Vagina (tissue), 2 donors: ENCODE measurements around the gene TMEM163. TPM values are rescaled to one million over a fixed set of nuclear protein-coding genes. Genes with fewer than 3 reads are reported as not detected.

ENCODE experiments used
- DNase-seq, 2 donors: peaks; one replicate each; pipeline ENCODE4 v3.0.0-alpha.2; 2017; ENCODE audit errors: extremely low spot score in 2 of 2
- H3K27ac ChIP-seq: fragments of 200-600 bp; sonication (generic); one replicate; pipeline ENCODE4 v1.5.1; 2019
- H3K27me3 ChIP-seq: fragments of 200-600 bp; sonication (generic); one replicate; pipeline ENCODE4 v1.5.1; 2019
- H3K36me3 ChIP-seq, 2 donors: fragments of 200-600 bp; sonication (generic); one replicate each; pipeline ENCODE4 v1.5.1; 2017 to 2019
- H3K4me1 ChIP-seq: fragments of 200-600 bp; sonication (generic); one replicate; pipeline ENCODE4 v1.5.1; 2019
- H3K4me3 ChIP-seq, 2 donors: fragments of 200-600 bp; sonication (generic); 1 replicate in 1 of 2; 2 replicates in 1 of 2; pipeline ENCODE4 v1.5.1; 2016 to 2019
- H3K9me3 ChIP-seq: fragments of 200-600 bp; sonication (generic); one replicate; pipeline ENCODE4 v1.5.1; 2019
- CTCF ChIP-seq, 3 experiments: fragments of 450-650 bp in 2 of 3; fragments of 200-600 bp in 1 of 3; sonication (generic) in 1 of 3; IDR thresholded peaks; one replicate each; pipeline ENCODE4 v1.5.1; 2017 to 2019; ENCODE audit warnings: antibody characterized with exemption in 3 of 3, mild to moderate bottlenecking in 2 of 3, moderate library complexity in 2 of 3
- POLR2A ChIP-seq, 2 donors: fragments of 450-650 bp; IDR thresholded peaks; one replicate each; pipeline ENCODE4 v1.6.1; 2017; ENCODE audit warnings: antibody characterized with exemption in 2 of 2, mild to moderate bottlenecking in 2 of 2, moderate library complexity in 2 of 2
- POLR2AphosphoS5 ChIP-seq, 2 donors: sonication (generic); formaldehyde crosslinking; IDR thresholded peaks; one replicate each; pipeline ENCODE4 v1.9.0; 2017; ENCODE audit warnings: antibody characterized with exemption in 2 of 2, mild to moderate bottlenecking in 2 of 2, low read depth in 1 of 2; ENCODE audit not compliant: insufficient read depth in 1 of 2
- intact Hi-C: fragments of 100-400 bp; cut with DNase I; formaldehyde crosslinking; loops from one replicate; pipeline ENCODE4 v1.15.1; 2023
- total RNA-seq: library from RNA; depleted of rRNA; stranded (reverse); fragments of >200 nt; gene quantifications from one replicate; pipeline ENCODE4 v1.2.3, GENCODE V29; 2016

The TMEM163 gene
- total RNA-seq, 1 donor from 2014 or later, result not detected

GRCh38 chr2:134707330-134707676 lies 11.5 kb downstream of the TMEM163 start:
- H3K27ac ChIP-seq, result no peak overlapping the region
- TF ChIP-seq POLR2AphosphoS5 (IDR thresholded peaks at IDR 0.05; ENCODE audit: insufficient read depth in 1 of 2, low read depth in 1 of 2) (no peak), CTCF (IDR thresholded peaks at IDR 0.05) (no peak), POLR2A (IDR thresholded peaks at IDR 0.05) (no peak)
- H3K36me3 ChIP-seq, result no peaks in the 10 kb centered on the region
- H3K9me3 ChIP-seq, result no peaks in the 10 kb centered on the region
- DNase-seq, result no peak
- no peaks in the 10 kb centered on the region for H3K27me3 ChIP-seq
- intact Hi-C loops, result no loop called here
- H3K4me3 ChIP-seq, result no peak overlapping the region
- no peaks in the 10 kb centered on the region for H3K4me1 ChIP-seq

- Histone ChIP-seq H3K36me3 (no peaks in the 10 kb centered on the region), H3K9me3 (no peaks in the 10 kb centered on the region), H3K27ac (no peak overlapping the region), H3K27me3 (no peaks in the 10 kb centered on the region), H3K4me3 (no peak overlapping the region), H3K4me1 (no peaks in the 10 kb centered on the region)
- TF ChIP-seq POLR2A (IDR thresholded peaks at IDR 0.05) (no peak), POLR2AphosphoS5 (IDR thresholded peaks at IDR 0.05; ENCODE audit: insufficient read depth in 1 of 2, low read depth in 1 of 2) (no peak), CTCF (IDR thresholded peaks at IDR 0.05) (no peak)
- intact Hi-C loops, result no loop called here
- no peak for DNase-seq
Measured at GRCh38 chr2:134706587-134707329, 12.0 kb downstream of the TMEM163 start.

- Histone ChIP-seq H3K27ac (no peak overlapping the region), H3K4me3 (no peak overlapping the region), H3K36me3 (no peaks in the 10 kb centered on the region), H3K27me3 (no peaks in the 10 kb centered on the region), H3K4me1 (no peaks in the 10 kb centered on the region), H3K9me3 (no peaks in the 10 kb centered on the region)
- DNase-seq, result no peak
- intact Hi-C loops, result no loop called here
- TF ChIP-seq POLR2AphosphoS5 (IDR thresholded peaks at IDR 0.05; ENCODE audit: insufficient read depth in 1 of 2, low read depth in 1 of 2) (no peak), CTCF (IDR thresholded peaks at IDR 0.05) (no peak), POLR2A (IDR thresholded peaks at IDR 0.05) (no peak)
Measured at GRCh38 chr2:134705861-134706586, 12.8 kb downstream of the TMEM163 start.

- intact Hi-C loops, result no loop called here
- H3K9me3 ChIP-seq, result no peaks in the 10 kb centered on the region
- no peak overlapping the region for H3K27ac ChIP-seq
- no peaks in the 10 kb centered on the region for H3K36me3 ChIP-seq
- no peak for TF ChIP-seq POLR2AphosphoS5 (IDR thresholded peaks at IDR 0.05; ENCODE audit: insufficient read depth in 1 of 2, low read depth in 1 of 2)
- no peak for TF ChIP-seq CTCF (IDR thresholded peaks at IDR 0.05)
- no peak for TF ChIP-seq POLR2A (IDR thresholded peaks at IDR 0.05)
- no peaks in the 10 kb centered on the region for H3K4me1 ChIP-seq
- no peak overlapping the region for H3K4me3 ChIP-seq
- H3K27me3 ChIP-seq, result no peaks in the 10 kb centered on the region
- DNase-seq, result no peak
Measured at GRCh38 chr2:134704173-134704572, 14.6 kb downstream of the TMEM163 start.

- Histone ChIP-seq H3K9me3 (no peaks in the 10 kb centered on the region), H3K27ac (no peak overlapping the region), H3K27me3 (no peaks in the 10 kb centered on the region), H3K4me1 (no peaks in the 10 kb centered on the region), H3K4me3 (no peak overlapping the region), H3K36me3 (no peaks in the 10 kb centered on the region)
- TF ChIP-seq POLR2A (IDR thresholded peaks at IDR 0.05), result no peak
- TF ChIP-seq POLR2AphosphoS5 (IDR thresholded peaks at IDR 0.05; ENCODE audit: insufficient read depth in 1 of 2, low read depth in 1 of 2), result no peak
- TF ChIP-seq CTCF (IDR thresholded peaks at IDR 0.05), result no peak
- DNase-seq, result no peak
- intact Hi-C loops, result no loop called here
Measured at GRCh38 chr2:134703426-134703825, 15.4 kb downstream of the TMEM163 start.
